CD4-positive, alpha-beta T cell treated with Interferon gamma for 1 hour (primary cell): ENCODE measurements around the gene SRR.
"Not testable (repeated sequence)": the region's sequence is repeated elsewhere in the genome, so short reads cannot be mapped to it uniquely, and the experiment has no call there.

Experiments used
- DNase-seq: peaks from one replicate; pipeline ENCODE4 v3.0.0-alpha.2; 2020

Gene SRR

DNA sequence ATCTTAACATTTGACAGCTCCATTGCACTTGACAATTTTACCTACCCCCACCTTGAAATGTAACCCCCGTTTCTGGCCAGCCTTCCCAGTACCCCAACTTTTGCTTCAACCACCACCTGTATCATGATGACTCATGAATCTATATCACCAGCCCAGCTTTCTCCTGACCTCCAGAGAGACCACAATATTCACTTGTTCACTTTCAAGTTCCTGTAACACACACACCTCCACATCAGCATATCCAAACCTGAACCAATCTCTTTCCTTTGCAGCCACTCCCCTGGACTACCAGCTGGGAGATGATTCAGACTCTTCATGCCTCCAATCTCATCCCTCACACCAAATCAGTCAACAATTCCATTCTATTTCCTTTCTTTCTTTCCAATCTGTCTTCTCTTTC lies 8.2 kb upstream of the SRR start:
- DNase-seq: no peak

DNA sequence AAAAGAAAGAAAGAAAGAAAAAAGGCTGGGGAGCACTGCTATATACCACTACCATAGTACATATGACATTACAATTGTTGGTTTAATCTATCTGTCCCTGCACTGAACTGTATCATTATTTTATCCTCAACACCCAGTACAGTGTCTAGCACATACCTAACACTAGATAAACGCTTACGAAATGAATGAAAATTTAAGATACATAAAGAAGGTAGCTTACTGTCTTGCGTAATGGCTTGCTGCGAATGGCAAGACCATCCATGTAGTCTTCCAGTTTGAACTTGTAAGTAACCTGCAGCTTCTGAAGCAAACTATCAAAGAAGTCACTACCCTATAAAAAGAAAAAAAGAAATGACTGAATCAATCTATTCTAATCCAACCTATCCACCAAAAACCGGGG lies 6.7 kb upstream of the SRR start:
- no peak for DNase-seq

DNA sequence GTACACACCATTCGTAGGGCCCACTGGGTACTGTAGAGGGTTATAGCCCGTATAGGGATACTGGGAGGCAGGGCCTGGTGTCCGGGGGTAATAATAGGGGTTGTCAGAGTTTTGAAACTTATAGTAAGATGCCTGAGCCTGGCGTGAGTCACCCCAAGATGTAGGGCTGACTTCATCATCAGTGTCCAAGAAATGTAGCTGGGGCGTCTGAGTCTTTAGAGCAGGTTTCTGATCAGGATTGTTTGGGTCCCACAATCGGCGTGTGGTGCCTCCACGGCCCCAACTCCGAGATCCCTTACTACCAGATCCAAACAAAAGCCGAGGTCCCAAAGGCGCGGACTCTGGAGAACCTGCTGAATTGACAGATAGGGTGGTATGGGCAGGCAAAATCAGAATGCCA lies 4.6 kb upstream of the SRR start:
- no peak for DNase-seq

DNA sequence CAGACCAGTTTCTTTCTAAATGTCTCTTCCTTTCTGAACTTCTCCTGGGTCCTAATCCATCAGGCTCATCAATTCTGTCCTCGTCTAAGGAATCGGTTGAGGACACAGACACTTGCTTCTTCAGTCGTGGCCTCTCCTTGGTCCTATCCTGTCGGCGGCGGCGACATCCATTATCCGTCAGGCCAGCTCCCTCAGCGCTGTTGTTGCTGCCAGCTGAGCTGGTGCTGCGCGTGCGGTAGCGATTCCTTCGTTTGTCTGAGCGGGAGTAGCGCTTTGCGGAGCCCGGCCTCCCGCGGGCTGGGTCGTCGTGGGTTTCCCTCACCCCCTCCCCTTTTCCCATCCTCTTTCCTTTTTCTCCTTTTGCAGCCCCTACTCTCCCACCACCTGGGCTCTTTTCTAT lies 4.0 kb upstream of the SRR start:
- no peak for DNase-seq

DNA sequence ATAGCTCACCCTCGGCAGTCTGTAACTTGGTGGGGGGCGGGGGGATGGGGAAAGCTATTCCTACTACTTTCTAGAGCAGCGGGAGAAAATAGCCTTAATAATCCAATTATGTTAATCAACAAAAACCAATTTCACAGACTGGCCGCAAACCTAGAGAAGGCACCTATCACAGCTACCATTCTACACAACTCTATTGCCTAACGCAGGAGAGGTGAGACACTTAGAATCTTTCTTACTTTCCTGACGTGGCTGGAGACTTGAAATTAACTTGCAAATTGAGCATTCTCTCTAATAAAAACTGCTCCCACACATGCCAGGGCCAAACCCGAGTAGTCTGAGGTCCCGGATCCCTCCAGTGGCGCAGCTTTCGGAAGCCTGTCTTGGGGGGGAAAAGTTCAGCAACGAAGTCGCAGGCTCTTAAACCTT lies 959 bp upstream of the SRR start:
- no peak for DNase-seq

DNA sequence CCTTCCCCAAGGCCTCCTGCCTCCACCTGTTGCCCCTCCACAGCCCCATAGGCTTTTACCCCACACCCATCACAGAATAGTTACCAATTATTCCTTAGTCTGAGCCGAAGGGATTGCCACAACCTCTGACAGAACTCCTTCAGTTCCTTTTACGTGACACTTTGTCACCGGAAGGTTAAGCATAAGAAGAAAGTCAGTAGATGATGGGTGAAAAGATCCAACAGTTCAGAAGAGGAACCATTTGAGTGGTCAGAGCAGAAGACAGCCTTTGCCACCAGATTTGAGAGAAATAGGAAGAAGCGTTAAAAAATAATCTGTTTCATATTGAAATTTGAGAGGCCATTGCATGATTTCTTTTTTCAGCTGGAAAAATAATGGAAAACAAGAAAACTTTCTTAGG lies 1.2 kb downstream of the SRR start:
- DNase-seq: no peak

DNA sequence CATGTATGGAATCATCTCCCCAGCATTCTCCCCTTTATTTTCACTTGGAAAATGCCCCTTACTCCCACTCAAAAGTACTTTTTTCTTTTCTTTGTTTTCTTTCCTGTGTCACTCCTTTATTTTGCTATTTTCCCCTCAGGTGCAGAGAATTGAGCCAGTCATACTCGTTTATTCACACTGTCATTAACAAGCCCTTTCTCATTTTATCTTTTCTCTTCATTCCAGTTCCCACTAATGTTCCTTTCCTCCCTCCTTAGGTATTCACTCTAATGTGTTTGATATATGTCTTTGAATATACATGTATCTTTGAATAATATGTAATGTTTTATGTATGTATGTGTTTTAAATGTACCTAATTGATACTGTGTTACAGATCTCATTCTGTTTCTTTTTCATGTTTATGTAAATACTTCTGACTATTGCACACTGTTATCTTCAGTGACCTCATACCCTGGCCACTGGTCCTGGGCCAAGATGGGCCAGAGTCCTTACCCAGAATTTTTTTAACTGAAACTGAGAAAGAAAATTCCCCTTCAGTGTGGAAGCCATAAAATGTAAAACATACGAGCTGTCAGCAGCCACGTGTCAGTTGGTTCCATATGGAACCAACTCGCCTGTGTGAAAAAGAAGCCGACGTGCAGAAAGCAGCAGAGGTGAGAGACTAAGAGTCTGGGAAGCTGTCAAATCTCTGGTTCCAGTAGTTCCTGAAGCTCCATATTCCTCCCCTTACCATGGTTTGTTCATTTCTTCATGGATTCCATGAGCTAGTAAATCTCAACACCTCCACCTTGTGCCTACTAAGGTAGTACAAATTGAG lies 5.8 kb downstream of the SRR start:
- no peak for DNase-seq

DNA sequence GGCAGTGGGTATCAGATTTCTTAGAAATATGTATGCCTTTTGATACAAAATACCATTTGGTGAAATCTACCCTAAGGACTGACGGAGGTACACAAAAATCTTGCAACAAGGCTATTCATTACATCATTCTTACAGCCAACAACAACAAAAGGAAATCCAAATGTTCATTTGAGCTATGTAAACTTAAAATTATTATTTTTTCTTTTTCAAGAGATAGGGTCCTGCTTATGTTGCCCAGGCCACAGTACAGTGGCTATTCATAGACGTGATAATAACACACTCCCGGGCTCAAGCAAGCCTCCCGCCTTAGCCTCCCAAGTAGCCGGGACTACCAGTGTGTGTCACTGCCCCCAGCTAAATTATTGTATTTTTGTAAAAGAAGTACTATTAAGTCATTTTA lies 9.0 kb downstream of the SRR start:
- no peak for DNase-seq

DNA sequence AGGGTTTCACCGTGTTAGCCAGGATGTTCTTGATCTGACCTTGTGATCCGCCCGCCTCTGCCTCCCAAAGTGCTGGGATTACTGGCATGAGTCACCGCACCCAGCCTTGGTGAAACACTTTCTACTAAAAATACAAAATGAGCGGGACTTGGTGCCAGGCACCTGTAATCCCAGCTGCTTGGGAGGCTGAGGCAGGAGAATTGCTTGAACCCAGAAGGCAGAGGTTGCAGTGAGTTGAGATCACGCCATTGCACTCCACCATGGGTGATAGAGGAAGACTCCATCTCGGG lies 13.1 kb downstream of the SRR start:
- DNase-seq: not testable (repeated sequence)

DNA sequence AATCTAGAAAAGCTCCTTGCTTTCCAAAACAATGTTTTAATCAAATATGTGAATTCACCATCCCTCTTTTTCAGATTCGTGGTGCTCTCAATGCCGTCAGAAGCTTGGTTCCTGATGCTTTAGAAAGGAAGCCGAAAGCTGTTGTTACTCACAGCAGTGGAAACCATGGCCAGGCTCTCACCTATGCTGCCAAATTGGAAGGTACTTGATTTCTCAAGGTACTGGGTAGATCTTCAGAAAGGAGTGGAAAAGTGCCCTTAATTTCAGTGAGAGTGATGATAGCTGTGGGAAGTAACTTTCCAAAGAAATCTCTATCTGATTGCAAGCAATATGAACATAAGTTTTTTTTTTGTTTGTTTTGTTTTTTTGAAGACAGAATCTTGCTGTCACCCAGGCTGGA lies 14.0 kb downstream of the SRR start:
- no peak for DNase-seq

DNA sequence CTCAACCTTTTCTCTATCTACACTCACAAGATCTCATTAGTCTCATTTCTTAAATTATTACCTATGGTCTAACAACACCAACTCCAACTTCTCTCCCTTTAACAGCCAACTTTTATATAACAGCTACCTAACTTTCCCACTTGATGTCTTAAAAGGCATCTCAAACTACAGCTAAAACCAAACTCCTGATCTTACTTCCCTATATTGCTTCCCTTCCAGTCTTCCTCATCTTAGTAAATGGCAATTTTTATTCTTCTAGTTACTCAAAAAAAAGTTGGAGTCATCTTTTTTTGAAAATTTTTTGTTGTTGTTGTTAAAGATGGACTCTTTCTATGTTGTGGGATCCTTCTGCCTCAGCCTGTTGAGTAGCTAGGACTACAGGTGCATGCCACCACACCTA lies 15.3 kb downstream of the SRR start:
- no peak for DNase-seq

DNA sequence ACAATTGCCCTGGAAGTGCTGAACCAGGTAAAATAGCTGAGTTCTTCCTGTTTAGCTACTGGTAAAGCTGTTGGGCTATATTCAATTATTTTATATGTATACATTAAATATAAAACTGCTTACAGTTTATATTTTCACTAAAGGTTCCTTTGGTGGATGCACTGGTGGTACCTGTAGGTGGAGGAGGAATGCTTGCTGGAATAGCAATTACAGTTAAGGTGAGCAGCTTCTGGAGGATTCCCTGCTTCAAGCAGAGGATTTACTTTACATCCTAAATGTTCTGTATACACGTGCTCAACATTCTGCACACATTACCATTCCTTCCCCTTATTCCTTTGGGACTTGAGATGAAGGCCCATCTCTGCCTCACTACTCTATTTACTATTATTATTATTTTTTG lies 17.6 kb downstream of the SRR start:
- DNase-seq: no peak

DNA sequence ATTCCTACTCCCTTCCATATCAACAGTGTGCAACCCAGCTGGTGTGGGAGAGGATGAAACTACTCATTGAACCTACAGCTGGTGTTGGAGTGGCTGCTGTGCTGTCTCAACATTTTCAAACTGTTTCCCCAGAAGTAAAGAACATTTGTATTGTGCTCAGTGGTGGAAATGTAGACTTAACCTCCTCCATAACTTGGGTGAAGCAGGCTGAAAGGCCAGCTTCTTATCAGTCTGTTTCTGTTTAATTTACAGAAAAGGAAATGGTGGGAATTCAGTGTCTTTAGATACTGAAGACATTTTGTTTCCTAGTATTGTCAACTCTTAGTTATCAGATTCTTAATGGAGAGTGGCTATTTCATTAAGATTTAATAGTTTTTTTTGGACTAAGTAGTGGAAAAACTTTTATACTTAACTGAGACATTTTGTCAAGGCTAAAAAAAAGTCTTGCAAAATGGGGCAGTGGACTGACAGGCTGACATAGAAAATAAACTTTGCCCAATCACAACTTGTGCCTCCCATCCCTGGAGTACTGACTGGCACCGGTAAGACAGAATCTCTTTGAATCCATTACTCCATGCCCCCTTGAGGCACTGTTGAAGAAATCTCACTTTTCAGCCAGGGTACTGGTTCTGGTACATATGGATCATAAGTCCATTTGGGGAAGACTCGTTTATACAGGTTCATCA lies 20.0 kb downstream of the SRR start:
- DNase-seq: no peak

DNA sequence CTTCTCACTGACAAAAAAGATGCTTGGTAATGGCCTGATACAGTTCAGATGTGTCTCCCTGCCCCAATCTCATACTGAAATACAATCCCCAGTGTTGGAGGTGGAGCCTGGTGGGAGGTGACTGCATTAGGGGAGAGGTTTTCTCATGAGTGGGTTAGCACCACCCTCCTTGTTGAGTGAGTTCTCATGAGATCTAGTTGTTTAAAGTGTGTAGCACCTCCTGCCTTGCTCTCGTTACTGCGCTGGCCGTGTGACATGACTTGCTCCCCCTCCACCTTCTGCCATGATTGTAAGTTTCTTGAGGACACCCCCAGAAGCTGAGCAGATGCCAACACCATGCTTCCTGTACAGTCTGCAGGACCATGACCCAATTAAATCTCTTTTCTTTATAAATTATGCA lies 27.6 kb downstream of the SRR start:
- no peak for DNase-seq

DNA sequence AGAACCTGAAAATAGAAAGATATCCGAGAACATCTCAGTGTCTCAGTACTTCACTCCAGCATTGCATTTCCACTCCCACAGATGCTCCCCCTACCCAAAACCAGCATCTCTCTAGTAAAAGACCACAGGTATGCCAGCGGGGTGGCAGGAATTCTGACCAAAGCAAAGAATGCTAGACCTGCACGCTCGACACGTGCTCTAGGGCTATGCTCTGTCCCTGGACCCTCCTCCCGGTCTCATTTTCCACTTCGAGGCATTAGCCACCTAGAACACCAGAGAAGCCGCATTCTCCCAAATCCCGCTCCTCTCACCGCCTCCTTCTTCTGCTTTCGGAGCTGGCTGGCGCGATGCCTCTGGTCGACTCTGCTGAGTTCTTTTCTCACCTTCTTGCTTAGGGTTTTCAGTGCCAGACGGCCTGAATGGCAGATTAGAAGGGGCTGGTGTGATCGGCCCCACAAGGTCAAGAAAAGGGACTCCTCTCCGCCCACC lies 32.0 kb downstream of the SRR start:
- no peak for DNase-seq

DNA sequence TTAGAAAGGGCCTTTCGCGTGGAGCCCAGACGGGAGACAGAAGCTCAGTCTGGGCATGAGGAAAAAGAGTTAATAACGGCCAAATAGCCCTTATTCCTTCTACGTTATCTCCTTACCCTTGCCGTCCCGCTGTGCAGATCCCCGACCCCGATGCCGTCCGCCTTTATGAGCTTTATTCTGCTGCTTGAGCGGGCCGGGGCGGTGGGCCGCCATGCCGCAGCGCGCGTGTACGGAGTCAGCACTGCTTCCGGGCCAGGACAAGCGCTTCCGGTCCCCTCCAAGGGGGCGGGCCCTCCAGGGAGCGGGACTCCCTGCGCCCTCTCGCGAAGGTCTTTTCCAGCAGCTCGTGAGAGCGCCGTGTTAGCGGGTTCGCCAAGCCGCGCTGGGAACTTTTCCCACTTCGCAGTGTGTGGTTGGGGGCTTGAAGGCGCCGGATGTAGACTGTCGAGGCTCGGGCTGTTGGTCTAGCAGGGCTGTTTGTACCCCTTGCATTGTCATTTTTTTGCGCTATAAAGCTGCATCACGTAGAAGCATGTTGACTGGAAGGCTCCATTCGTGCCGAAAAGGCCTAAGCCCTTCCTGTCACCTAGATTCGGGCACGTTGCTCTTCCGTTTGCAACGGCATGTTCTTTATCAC lies 32.6 kb downstream of the SRR start, which contains the start of gene TSR1:
TSR1 (minus strand) TSS at position 243 of the 637 bp plus-strand sequence; CDS start at position 213, 30 bp downstream.
- DNase-seq: peak; percentile 82

DNA sequence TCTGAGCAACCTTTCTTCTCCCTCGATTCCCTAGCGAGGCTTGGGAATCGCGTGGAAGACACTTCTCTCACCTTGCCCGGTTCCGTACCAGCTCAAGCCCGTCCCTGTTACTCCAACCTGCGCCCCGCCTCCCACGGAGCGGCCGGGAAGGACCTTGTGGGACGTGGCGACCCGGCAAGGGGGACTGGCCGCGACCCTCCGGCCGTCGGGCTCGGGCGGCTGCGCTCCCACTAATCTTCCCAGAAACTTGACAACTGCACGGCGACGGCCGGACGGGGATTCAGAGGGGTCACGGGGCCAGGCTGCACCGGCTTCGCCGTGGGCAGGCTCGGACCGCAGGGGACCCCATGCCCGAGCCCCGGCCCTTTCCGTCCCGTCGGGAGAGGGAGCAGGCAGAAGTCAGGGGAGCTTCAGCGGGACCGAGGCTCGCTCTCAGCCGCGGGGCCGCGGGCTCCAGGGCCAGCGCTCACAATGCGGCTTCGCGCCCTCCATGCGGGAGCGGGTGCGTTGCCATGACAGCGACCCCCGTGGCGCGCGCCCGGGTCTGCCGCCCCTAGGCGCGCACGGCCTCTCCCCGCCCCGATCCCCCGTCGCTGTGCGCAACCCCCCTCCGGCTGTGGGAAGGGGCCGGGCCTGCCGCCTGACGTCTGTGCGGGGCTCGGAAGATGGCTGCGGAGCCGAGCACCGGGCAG lies 33.2 kb downstream of the SRR start, which contains the start of gene SGSM2:
SGSM2 (plus strand) TSS at position 650 of the 692 bp plus-strand sequence. CDS start 188 bp downstream, outside the sequence.
- peak; percentile 76 for DNase-seq

DNA sequence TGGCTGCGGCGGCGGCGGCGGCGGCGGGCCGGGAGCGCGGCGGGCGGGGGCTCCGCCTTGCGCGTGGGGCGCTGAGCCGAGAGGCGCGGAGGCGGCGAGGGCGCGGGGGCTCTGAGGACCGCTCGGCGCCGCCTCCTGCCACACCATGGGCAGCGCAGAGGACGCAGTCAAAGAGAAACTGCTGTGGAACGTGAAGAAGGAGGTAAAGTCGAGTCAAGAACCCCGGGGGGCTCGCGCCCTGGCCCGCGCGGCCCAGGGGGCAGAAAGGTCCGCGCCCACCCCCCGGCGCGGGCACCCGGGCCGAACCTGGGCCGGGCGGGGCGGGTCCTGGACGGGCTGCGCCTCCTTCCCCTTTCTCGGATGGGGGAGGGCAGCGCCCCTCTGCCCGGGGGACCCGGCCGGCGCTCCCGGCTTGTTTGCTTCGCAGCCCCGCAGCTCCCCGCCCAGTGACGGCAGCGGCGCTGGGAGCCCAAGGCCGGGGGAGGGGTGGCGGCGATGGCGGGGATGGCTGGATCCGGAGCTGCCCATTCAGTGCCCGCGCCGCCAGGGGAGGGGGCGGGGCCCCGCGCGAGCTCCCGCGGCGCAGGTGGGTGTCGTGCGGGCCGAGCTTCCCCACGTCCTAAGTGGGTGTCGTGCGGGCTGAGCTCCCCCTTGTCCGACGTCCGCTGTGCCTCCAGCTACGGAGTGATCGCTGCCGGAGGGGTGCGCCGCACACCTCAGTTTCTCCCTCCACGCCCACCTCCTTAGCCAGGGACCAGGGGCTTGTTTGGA lies 34.0 kb downstream of the SRR start:
- peak; percentile 58 for DNase-seq

DNA sequence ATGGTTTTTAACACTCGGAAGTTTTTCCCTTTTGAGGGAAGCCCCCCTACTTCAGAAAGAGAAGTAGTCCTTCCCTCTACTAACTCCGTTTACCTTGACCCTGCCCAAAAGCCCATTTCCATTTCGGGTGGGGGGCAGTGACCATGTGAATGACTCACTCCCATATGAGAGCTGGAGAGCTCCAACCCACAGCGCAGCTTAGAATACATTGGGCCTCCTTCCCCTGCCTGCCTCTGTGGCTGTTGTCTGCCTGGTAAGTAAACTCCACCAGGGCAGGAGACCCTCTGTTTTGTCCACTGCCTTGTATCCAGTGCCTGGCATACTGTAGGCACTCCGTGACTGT lies 34.5 kb downstream of the SRR start:
- no peak for DNase-seq

DNA sequence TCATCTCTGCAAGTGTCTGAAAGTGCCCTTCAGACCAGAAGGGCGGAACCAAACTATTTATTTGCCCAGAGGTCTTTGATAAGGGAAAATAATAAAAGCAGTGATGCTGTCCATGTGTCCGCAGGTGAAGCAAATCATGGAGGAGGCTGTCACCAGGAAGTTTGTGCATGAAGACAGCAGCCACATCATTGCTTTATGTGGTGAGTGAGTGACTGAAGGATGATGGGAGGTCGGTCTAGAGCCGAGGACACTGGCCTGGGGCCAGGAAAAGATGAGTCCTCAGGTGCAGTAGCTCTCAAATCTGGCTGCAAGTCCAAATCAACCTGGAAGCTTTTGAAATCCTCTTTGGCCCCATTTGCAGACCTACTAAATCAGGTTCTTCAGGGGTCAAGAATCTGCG lies 39.7 kb downstream of the SRR start:
- no peak for DNase-seq

DNA sequence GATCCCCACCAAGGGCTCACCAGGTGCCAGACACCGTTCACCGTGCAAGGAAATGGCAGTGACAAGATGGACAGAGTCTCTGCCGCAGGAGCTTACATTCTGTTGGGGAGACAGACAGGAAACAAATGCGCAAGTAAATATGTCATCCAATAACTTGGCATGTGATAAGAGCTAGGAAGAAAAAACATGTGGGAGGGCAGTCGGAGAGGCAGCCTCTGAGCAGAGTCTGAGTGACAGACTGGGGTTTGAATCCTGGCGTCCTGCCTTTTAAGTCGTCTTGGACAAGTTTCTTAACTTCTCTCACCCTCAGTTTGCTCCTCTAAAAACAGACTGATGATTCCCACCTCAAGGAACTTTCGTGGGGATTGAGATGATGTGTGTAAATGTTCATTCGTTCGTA lies 40.8 kb downstream of the SRR start:
- no peak for DNase-seq

DNA sequence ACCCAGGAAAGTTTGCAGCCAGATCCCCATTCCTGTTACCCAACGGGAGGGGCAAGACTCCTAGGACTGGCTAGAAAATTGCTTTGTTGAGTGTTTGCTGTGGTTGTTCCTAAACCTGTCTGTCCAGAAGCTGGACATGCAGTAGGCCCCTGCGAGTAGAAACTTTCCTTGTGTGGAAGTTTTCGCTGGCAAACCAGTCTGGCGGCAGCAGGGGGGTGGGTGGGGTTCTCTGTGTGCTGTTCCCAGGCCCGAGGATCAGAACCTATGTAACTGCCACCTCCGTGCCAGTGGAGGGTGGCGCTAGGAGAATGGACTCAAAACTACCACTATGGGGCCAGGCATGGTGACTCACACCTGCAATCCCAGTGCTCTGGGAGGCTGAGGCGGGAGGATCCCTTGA lies 42.7 kb downstream of the SRR start:
- DNase-seq: no peak
